GM23338 (cell line): ENCODE results near the gene SUMF1.

Source experiments
- POLR2AphosphoS5 ChIP-seq: IDR thresholded peaks from 2 replicates; pipeline ENCODE4 v1.6.1; 2016; ENCODE audit warnings: antibody characterized with exemption, low read depth
- TF ChIP-seq, protein P1 (sequence below), 2 experiments: fragments of 200-600 bp in 1 of 2; sonication (generic) in 1 of 2; conservative IDR thresholded peaks; 2 replicates each; pipeline versions ENCODE4 v1.5.1 to v1.6.1; 2016 to 2017; ENCODE audit warnings: antibody characterized with exemption in 2 of 2, low read depth in 2 of 2, mild to moderate bottlenecking in 2 of 2, moderate library complexity in 1 of 2

GRCh38 chr3:4507024-4507596 lies 40.0 kb upstream of the SUMF1 start:
- TF ChIP-seq POLR2AphosphoS5 = no peak
- TF ChIP-seq, protein P1, sequence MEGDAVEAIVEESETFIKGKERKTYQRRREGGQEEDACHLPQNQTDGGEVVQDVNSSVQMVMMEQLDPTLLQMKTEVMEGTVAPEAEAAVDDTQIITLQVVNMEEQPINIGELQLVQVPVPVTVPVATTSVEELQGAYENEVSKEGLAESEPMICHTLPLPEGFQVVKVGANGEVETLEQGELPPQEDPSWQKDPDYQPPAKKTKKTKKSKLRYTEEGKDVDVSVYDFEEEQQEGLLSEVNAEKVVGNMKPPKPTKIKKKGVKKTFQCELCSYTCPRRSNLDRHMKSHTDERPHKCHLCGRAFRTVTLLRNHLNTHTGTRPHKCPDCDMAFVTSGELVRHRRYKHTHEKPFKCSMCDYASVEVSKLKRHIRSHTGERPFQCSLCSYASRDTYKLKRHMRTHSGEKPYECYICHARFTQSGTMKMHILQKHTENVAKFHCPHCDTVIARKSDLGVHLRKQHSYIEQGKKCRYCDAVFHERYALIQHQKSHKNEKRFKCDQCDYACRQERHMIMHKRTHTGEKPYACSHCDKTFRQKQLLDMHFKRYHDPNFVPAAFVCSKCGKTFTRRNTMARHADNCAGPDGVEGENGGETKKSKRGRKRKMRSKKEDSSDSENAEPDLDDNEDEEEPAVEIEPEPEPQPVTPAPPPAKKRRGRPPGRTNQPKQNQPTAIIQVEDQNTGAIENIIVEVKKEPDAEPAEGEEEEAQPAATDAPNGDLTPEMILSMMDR (conservative IDR thresholded peaks at IDR 0.05; ENCODE audit: low read depth in 2 of 2) = no peak
